ENCODE measurements around the gene MICOS13.

- TF ChIP-seq ZNF76 (tag by site-specific recombination; IDR thresholded peaks at IDR 0.05; ENCODE audit: borderline replicate concordance, low read depth), result no peak
- TF ChIP-seq INSM2 (tag by site-specific recombination; IDR thresholded peaks at IDR 0.05), result no peak
- TF ChIP-seq ZBTB17 (tag by site-specific recombination; IDR thresholded peaks at IDR 0.05), result no peak
- no peak for TF ChIP-seq MYNN (tag by site-specific recombination; IDR thresholded peaks at IDR 0.05; ENCODE audit: borderline replicate concordance)
- TF ChIP-seq ZNF148 (tag by site-specific recombination; IDR thresholded peaks at IDR 0.05; ENCODE audit: borderline replicate concordance), result no peak
- no peak for TF ChIP-seq CTCF (tag by site-specific recombination; IDR thresholded peaks at IDR 0.05)
- no peak for TF ChIP-seq ZNF629 (tag by site-specific recombination; IDR thresholded peaks at IDR 0.05)
- no peak for TF ChIP-seq REST (tag by site-specific recombination; IDR thresholded peaks at IDR 0.05)
These were observed 14.8 kb upstream of the MICOS13 start for GRCh38 chr19:5694956-5695648.

Data from HEK293 (cell line).